Osteoblast (primary cell): ENCODE measurements around the gene CDH15. TPM values are rescaled to one million over a fixed set of nuclear protein-coding genes. Genes with fewer than 3 reads are reported as not detected.

Experiments used
- DNase-seq: peaks from one replicate; pipeline ENCODE4 v3.0.0; 2011; ENCODE audit warnings: low spot score, mixed read lengths; ENCODE audit not compliant: insufficient read length; ENCODE audit errors: missing footprints
- H2AFZ ChIP-seq: 2 replicates; pipeline ENCODE4 v1.6.0; 2011; ENCODE audit warnings: mild to moderate bottlenecking, low read length
- H3K27ac ChIP-seq: 2 replicates; pipeline ENCODE4 v1.5.1; 2011; ENCODE audit warnings: mild to moderate bottlenecking, low read depth, low read length, moderate library complexity
- H3K27me3 ChIP-seq: 2 replicates; pipeline ENCODE4 v1.6.0; 2012; ENCODE audit warnings: mild to moderate bottlenecking, control low read depth, inconsistent platforms, low read length, moderate library complexity; ENCODE audit not compliant: insufficient read depth
- H3K36me3 ChIP-seq: 2 replicates; pipeline ENCODE4 v1.5.1; 2011; ENCODE audit warnings: mild to moderate bottlenecking, low read length, control low read depth, moderate library complexity; ENCODE audit not compliant: insufficient read depth
- H3K4me1 ChIP-seq: 2 replicates; pipeline ENCODE4 v1.5.1; 2011; ENCODE audit warnings: mild to moderate bottlenecking, low read length, control low read depth, moderate library complexity; ENCODE audit not compliant: insufficient read depth
- H3K4me2 ChIP-seq: 2 replicates; pipeline ENCODE4 v1.6.0; 2011; ENCODE audit warnings: mild to moderate bottlenecking, low read length; ENCODE audit not compliant: insufficient read depth
- H3K4me3 ChIP-seq: fragments of 200-600 bp; sonication (generic); 3 replicates; pipeline ENCODE4 v1.5.1; 2012; ENCODE audit warnings: mild to moderate bottlenecking, low read length, inconsistent platforms; ENCODE audit not compliant: insufficient read depth
- H3K79me2 ChIP-seq: 2 replicates; pipeline ENCODE4 v1.6.0; 2012; ENCODE audit warnings: mild to moderate bottlenecking, low read length, control low read depth, inconsistent platforms; ENCODE audit not compliant: insufficient read depth
- H3K9me3 ChIP-seq: 2 replicates; pipeline ENCODE4 v1.5.1; 2011; ENCODE audit warnings: low read depth, low read length, control low read depth
- H4K20me1 ChIP-seq: 2 replicates; pipeline ENCODE4 v1.6.0; 2012; ENCODE audit warnings: mild to moderate bottlenecking, low read length, control low read depth; ENCODE audit not compliant: insufficient read depth
- CTCF ChIP-seq: IDR thresholded peaks from 2 replicates; pipeline ENCODE4 v1.5.1; 2011; ENCODE audit warnings: mild to moderate bottlenecking, low read depth, low read length, moderate library complexity; ENCODE audit errors: extremely low read depth
- total RNA-seq: library from RNA; depleted of rRNA; stranded (reverse); fragments of >200 nt; gene quantifications from 2 replicates; pipeline ENCODE4 v1.2.3, GENCODE V29; 2012

Gene CDH15
- total RNA-seq, 1 donor, result 2.2 TPM

- Histone ChIP-seq H3K4me2 (no peak overlapping the region), H3K79me2 (no peaks in the 10 kb centered on the region), H3K9me3 (no peaks in the 10 kb centered on the region), H3K4me1 (no peaks in the 10 kb centered on the region), H2AFZ (no peak overlapping the region), H4K20me1 (no peaks in the 10 kb centered on the region), H3K27ac (no peak overlapping the region), H3K36me3 (peaks cover 29% of the 10 kb centered on the region), H3K27me3 (no peaks in the 10 kb centered on the region), H3K4me3 (no peak overlapping the region)
- no peak for TF ChIP-seq CTCF
- no peak for DNase-seq
Observed at GRCh38 chr16:89149386-89149785, 22.2 kb upstream of the CDH15 start.

GRCh38 chr16:89150090-89150835 is 21.3 kb upstream of the CDH15 start:
- Histone ChIP-seq H3K4me2 (no peak overlapping the region), H4K20me1 (no peaks in the 10 kb centered on the region), H3K79me2 (no peaks in the 10 kb centered on the region), H2AFZ (no peak overlapping the region), H3K4me3 (no peak overlapping the region), H3K27ac (no peak overlapping the region), H3K4me1 (peaks cover 7% of the 10 kb centered on the region), H3K27me3 (no peaks in the 10 kb centered on the region), H3K9me3 (no peaks in the 10 kb centered on the region), H3K36me3 (peaks cover 29% of the 10 kb centered on the region)
- no peak for TF ChIP-seq CTCF
- peak; percentile 50 for DNase-seq

GRCh38 chr16:89150981-89151380 is 20.6 kb upstream of the CDH15 start:
- Histone ChIP-seq H3K27ac (no peak overlapping the region), H2AFZ (no peak overlapping the region), H3K27me3 (peaks cover 1% of the 10 kb centered on the region), H3K4me3 (no peak overlapping the region), H3K9me3 (no peaks in the 10 kb centered on the region), H4K20me1 (no peaks in the 10 kb centered on the region), H3K4me1 (peaks cover 14% of the 10 kb centered on the region), H3K36me3 (peaks cover 29% of the 10 kb centered on the region), H3K79me2 (no peaks in the 10 kb centered on the region), H3K4me2 (no peak overlapping the region)
- peak; percentile 73 for DNase-seq
- TF ChIP-seq CTCF, result no peak

- peak; percentile 71 for DNase-seq
- Histone ChIP-seq H3K9me3 (no peaks in the 10 kb centered on the region), H3K79me2 (no peaks in the 10 kb centered on the region), H3K4me2 (no peak overlapping the region), H3K27me3 (peaks cover 2% of the 10 kb centered on the region), H3K36me3 (peaks cover 20% of the 10 kb centered on the region), H4K20me1 (peaks cover 2% of the 10 kb centered on the region), H3K4me1 (peaks cover 17% of the 10 kb centered on the region), H3K4me3 (no peak overlapping the region), H2AFZ (no peak overlapping the region), H3K27ac (no peak overlapping the region)
- no peak for TF ChIP-seq CTCF
Observed at GRCh38 chr16:89152831-89153700, 18.5 kb upstream of the CDH15 start.
